NCI-H2227 (cell line): ENCODE measurements around the gene SOX2.

Source experiments
- DNase-seq: peaks from one replicate; lab custom pipeline; 2025; ENCODE audit not compliant: unreplicated experiment; lab: John Stamatoyannopoulos, UW

SOX2 gene

GRCh38 chr3:181711325-181712135, at the start of gene SOX2:
TSS of gene SOX2 (plus strand) at chr3:181711925. CDS start at chr3:181712361, 436 bp downstream.
- peak; percentile 95 for DNase-seq

- no peak for DNase-seq
Measured at GRCh38 chr3:181683563-181683962, 28.2 kb upstream of the SOX2 start.

- DNase-seq, result no peak
Measured at GRCh38 chr3:181687190-181687589, 24.5 kb upstream of the SOX2 start.

DNA sequence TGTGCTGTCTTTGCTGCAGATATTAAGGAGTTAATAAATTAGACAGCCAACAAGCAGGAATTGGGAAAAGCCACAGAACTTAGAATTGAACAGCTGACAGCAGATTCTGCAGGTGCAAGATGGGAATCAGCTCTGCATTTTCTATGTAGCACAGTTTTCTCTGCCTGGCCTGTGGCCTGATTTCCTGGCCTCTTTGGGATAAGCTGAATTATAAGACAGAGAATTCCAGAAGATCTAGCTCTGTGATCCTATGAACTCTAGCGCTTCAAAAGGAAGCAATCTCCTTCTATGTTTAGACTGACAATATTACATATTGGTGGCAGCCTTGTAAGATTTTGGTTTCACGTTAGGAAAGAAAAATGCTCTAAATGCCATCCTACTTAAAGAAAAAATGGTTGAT, 24.0 kb upstream of the SOX2 start:
- DNase-seq, result no peak

GRCh38 chr3:181689546-181689945, 22.2 kb upstream of the SOX2 start:
- no peak for DNase-seq

- DNase-seq, result no peak
Measured at GRCh38 chr3:181690769-181691168, 21.0 kb upstream of the SOX2 start.

- DNase-seq, result no peak
Measured at GRCh38 chr3:181691901-181692300, 19.8 kb upstream of the SOX2 start.

DNA sequence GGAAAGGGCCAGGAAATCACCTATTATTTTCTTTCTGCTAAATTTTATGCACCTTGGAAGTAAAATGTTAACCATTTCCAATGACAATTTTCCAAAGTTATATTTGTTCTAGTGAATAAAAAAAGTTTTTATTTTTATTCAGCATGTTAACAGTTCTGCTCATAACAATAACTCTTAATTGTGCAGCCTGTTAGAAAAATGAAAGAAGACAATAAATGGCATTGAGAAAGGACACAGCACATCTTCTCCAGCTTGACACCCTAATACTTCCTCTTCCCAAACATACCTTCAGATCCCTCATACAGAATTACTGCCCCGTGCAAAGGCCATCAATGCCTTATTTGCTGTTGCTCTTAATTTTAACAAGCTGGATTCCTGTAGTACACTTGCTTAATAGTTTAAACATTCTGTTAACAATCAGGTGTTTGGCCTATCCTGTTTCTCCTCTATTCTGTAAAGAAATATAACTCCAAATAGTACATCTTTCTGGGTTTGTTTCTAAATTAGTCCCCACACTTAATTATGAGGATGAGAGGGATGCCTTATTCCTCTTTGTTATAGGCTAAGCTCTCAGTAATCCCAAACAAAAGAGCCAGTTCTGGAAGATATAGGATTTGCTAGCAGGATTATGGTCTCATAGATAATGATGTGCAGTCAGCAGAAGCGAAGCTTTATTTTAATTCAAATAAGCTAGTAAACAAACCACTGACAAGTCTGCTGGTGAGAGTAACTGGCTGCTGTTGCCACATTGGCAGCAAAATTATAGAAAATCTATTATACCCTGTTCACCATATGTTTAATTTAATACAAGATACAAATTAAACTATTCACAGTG, 19.2 kb upstream of the SOX2 start:
- DNase-seq, result no peak

GRCh38 chr3:181693280-181693679, 18.4 kb upstream of the SOX2 start:
- no peak for DNase-seq

- peak; percentile 59 for DNase-seq
Measured at GRCh38 chr3:181694805-181695660, 16.7 kb upstream of the SOX2 start.

DNA sequence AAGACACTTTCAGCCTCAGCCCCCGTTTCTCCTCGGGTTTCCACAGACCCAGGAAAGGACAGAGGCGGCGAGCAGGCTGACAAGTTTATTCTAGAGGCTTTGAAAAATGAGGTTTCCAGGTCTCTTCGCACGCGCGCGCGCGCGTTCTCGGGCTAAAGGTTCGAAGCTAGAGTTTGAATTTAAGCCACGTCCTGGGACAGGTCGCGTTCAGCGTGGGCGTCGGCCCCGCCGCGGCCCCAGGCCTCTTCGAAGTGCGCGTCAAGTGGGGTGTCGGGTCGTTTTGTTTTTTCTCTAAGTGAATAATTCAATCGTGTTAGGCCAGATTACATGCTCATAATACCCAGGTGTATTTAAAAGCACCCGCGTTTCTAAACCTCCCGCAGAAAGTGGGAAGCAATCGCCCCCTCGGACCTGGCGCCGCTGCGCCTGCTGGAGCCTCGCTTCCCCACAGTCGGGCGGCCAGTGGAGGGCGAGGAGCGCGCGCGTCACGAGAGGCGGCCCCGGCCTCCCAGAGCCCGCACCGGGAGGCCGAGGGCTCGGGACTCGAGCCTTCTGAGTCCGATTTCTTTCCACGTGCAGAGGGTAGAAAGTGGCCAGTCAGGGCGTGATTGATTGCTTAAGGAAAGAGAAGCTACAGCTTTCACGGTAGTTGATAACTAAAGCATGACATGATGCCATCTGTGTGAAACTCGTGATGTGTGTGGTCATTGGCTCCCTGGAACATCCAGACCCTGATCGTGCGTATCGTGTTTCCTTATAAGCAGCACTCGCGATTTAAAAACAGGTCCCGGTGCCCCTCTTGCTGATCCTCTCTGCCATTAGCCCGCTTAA, 15.8 kb upstream of the SOX2 start:
- DNase-seq, result peak; percentile 31

DNA sequence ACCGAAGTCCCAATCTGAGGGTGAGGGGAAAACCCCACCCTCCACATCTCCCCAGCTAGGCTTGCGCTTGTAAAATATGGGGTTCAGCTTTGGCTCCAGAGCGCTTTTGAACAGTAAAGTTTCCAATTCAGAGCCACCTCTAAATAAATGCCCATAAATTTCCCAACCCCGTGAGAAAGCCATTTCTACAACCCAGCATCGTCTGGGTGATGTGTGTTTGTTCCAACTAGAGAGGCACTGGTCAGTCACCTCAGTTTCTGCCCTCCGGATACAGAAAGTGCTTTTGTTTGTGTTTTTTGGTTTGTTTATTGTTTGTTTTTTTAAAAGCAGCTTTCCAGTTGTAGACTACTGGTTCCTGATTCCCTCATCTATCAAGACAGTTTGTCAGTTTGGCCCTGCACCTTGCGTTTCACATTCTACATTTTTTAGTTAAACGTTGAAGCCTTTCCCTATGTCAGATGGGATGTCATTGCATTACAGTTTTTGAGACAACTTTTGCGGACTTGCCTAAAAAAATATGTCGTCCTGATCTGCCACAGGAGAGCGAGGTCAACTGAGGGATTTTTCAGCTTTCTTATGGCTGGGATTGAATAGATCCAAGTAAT, 15.0 kb upstream of the SOX2 start:
- no peak for DNase-seq

DNA sequence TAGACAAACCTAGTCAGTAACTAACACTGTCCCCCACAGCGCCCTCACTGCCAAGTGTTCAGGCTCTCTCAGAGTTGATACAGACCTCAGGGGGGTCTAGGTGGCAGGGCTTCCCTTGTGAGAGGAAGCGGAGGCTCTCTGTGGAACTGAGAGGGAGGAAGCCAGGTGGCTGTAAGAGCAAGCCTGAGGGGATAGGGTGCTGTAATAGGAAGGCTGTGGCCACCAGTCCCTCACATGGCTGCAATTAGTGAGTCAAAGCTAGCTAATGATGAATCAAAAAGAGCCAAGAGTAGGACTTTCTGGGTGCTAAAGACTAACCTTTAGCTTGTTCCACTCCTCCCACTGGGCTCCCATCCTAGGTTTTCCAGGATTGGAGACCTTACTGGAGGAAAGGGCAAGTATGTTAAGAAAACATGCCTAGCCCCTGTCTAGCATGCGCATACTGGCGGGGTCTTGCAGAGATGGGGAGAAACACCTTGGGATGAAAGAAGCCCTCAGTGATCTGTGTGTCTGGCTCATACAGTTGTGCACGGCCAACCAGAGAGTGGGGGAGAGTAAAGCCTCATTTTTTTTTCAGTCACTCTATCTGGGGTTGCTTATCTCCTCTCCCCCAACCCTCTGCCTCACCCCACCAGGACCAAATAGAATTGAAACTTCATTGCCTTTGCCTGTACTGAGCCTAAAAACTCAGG, 13.3 kb upstream of the SOX2 start:
- DNase-seq, result no peak

DNA sequence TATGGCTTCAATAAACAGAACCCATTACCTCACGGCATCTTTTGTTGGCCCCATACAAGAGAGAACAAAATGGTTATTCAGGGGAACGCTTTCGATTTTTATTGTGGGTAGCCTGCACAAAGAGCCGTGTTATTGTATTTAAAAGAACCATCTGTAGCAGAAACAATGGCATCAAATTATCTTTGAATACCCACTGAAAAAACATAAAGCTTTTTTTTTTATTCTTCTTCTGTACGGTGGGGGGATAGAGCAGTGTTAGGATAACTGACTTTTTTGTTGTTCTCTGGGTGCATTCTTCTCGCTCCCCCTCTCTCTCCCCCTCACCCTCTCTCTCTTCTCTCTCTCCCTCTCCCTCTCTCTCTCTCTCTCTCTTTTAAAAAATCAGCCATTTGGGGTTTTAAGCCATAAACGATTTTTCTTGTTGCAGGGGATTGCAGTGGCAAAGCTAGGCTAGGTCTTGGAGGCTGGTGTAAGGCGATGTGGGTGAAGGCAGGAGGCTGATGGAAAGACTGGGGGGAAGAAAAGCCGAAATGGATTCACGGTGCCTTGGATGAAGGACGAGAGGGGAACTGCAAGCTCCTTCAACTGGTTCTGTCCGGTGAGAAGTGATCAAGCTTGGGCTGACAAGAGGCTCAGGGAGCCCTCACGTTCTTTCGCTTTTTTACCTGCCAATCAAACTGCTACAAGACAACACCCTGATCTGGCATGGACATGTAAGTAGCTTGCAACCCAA, 12.4 kb upstream of the SOX2 start:
- DNase-seq, result peak; percentile 45

DNA sequence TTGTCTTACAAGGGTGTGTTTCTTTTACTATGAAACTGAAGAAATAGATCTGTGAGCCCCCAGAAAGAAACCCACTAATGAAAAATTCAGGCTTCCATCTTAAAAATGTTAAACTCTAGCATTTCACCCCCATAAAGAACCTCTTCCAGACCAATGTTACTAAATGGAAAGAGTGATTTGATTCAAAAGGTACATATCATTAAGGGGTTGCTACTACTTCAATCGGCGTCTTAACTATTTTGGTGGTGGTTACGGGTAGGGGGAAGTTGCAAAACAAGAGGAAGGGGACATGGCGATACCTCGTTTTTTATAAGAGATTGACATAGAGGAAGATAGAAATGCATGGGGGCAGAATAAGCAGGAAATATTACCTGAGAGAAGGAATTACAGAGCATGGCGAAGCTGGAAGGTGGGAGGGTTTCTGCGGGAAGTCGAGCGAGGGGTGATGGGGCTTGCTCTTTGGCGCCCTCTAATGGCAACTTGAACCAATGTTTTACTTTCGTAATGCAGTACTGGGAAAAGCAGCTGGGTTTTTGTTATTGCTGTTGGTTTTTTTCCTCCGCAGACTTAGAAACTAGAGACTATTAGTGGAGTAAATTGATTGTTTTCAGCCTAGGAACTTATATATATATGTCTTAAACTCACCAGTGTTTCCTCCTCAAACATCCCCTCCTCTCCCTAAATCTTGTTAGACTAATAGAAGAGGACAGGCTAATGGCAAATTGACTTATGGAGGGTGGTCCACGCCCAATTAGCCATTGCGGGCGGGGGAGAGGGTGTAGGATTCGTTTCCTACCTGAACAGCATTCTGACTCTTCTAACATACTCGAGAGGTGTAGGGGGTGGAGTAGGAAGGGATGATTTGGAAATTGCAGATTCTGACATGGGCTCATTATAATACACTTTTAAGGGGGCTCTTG, 11.3 kb upstream of the SOX2 start:
- peak; percentile 87 for DNase-seq

DNA sequence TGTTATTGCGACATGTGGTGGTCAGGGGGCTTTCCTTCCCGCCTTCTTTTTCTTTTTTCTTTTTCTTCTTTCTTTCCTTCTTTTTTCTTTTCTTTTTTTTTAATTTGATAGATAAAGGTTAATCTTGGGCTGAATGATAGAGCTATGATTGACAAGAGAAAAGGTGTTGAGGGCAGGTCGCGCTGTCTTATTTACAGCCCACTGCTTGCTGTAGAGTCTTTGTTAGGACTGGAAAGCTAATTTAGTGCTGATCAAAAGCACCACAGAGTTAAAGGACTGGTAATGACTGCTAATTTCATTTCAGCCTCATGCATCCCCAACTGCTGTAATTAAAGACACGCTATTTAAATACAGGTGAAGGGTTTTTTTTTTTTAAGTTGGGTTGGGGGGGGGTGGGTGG, 10.6 kb upstream of the SOX2 start:
- DNase-seq, result no peak

- DNase-seq, result no peak
Measured at GRCh38 chr3:181703601-181704420, 7.9 kb upstream of the SOX2 start.
